Karpas-422 (cell line): Measurements from ENCODE around the gene APLP2. TPM values are rescaled to one million over a fixed set of nuclear protein-coding genes. Genes with fewer than 3 reads are reported as not detected.

Experiments
- DNase-seq: peaks from one replicate; pipeline ENCODE4 v3.0.0-alpha.2; 2015
- H2AFZ ChIP-seq: fragments of 200-600 bp; sonication (generic); 2 replicates; pipeline ENCODE4 v1.6.1; 2014; ENCODE audit warnings: antibody characterized with exemption, low read length, mixed read lengths
- H3K27ac ChIP-seq: fragments of 200-600 bp; sonication (generic); 2 replicates; pipeline ENCODE4 v1.5.1; 2014; ENCODE audit warnings: mild to moderate bottlenecking, low read length, moderate library complexity
- H3K27me3 ChIP-seq: fragments of 200-600 bp; sonication (generic); 2 replicates; pipeline ENCODE4 v1.6.1; 2014; ENCODE audit warnings: low read length, mixed read lengths
- H3K36me3 ChIP-seq: fragments of 200-600 bp; sonication (generic); 2 replicates; pipeline ENCODE4 v1.6.1; 2014; ENCODE audit warnings: low read length, mixed read lengths; ENCODE audit not compliant: insufficient read depth
- H3K4me1 ChIP-seq: fragments of 200-600 bp; sonication (generic); 2 replicates; pipeline ENCODE4 v1.6.1; 2014; ENCODE audit warnings: mild to moderate bottlenecking, low read length, mixed read lengths
- H3K4me2 ChIP-seq: fragments of 200-600 bp; sonication (generic); 2 replicates; pipeline ENCODE4 v1.6.1; 2014; ENCODE audit warnings: low read length, low read depth, mild to moderate bottlenecking; ENCODE audit not compliant: poor library complexity, severe bottlenecking
- H3K4me3 ChIP-seq: fragments of 200-600 bp; sonication (generic); 2 replicates; pipeline ENCODE4 v1.5.1; 2014; ENCODE audit warnings: mild to moderate bottlenecking, antibody characterized with exemption, low read length, mixed read lengths
- H3K79me2 ChIP-seq: fragments of 200-600 bp; sonication (generic); 2 replicates; pipeline ENCODE4 v1.6.1; 2014; ENCODE audit warnings: mild to moderate bottlenecking, low read length, mixed read lengths
- H3K9ac ChIP-seq: fragments of 200-600 bp; sonication (generic); 2 replicates; pipeline ENCODE4 v1.6.0; 2014; ENCODE audit warnings: low read length
- H3K9me2 ChIP-seq: fragments of 200-600 bp; sonication (generic), shearing (Covaris generic); replicated peaks from 2 replicates; pipeline ENCODE4 v1.6.0; 2014; ENCODE audit warnings: mild to moderate bottlenecking, low read length, moderate library complexity; ENCODE audit not compliant: insufficient read depth
- H3K9me3 ChIP-seq: fragments of 300-700, 200-600 bp; sonication (generic); 2 replicates; pipeline ENCODE4 v1.6.1; 2014; ENCODE audit warnings: low read length, mixed read lengths
- H4K20me1 ChIP-seq: fragments of 200-600 bp; sonication (generic); 2 replicates; pipeline ENCODE4 v1.6.1; 2014; ENCODE audit warnings: mild to moderate bottlenecking, antibody characterized with exemption, low read length, low read depth; ENCODE audit not compliant: insufficient read depth
- total RNA-seq: library from RNA; depleted of rRNA; stranded (reverse); fragments of >200 nt; shearing (Covaris generic); gene quantifications from 2 replicates; pipeline ENCODE4 v1.2.3, GENCODE V29; 2014; ENCODE audit warnings: low replicate concordance

Gene APLP2
- total RNA-seq, 1 experiment from 2014 or later: 50.8 TPM

- Histone ChIP-seq H4K20me1 (no peaks in the 10 kb centered on the region), H2AFZ (no peak overlapping the region), H3K36me3 (no peaks in the 10 kb centered on the region), H3K9me3 (no peaks in the 10 kb centered on the region), H3K4me3 (no peak overlapping the region), H3K27ac (no peak overlapping the region), H3K4me1 (peaks cover 12% of the 10 kb centered on the region), H3K9ac (no peak overlapping the region), H3K27me3 (no peaks in the 10 kb centered on the region), H3K4me2 (no peak overlapping the region), H3K9me2 (no peaks in the 10 kb centered on the region), H3K79me2 (no peaks in the 10 kb centered on the region)
- DNase-seq: no peak
Measured at GRCh38 chr11:130063451-130063850, 6.2 kb upstream of the APLP2 start.

GRCh38 chr11:130064596-130064995 lies 5.1 kb upstream of the APLP2 start:
- Histone ChIP-seq H3K4me2 (no peak overlapping the region), H4K20me1 (no peaks in the 10 kb centered on the region), H3K27ac (no peak overlapping the region), H3K36me3 (no peaks in the 10 kb centered on the region), H3K27me3 (no peaks in the 10 kb centered on the region), H3K4me3 (no peak overlapping the region), H3K79me2 (no peaks in the 10 kb centered on the region), H3K9me3 (no peaks in the 10 kb centered on the region), H3K9me2 (no peaks in the 10 kb centered on the region), H3K4me1 (peaks cover 19% of the 10 kb centered on the region), H3K9ac (no peak overlapping the region), H2AFZ (0 out of 2 replicates have a peak overlapping the region, but pooled peaks have one; percentile 36)
- DNase-seq: no peak

- Histone ChIP-seq H3K36me3 (no peaks in the 10 kb centered on the region), H3K4me2 (no peak overlapping the region), H4K20me1 (no peaks in the 10 kb centered on the region), H3K9ac (no peak overlapping the region), H3K4me3 (no peak overlapping the region), H3K4me1 (peaks cover 21% of the 10 kb centered on the region), H2AFZ (no peak overlapping the region), H3K9me2 (no peaks in the 10 kb centered on the region), H3K9me3 (no peaks in the 10 kb centered on the region), H3K27ac (no peak overlapping the region), H3K27me3 (no peaks in the 10 kb centered on the region), H3K79me2 (peaks cover 10% of the 10 kb centered on the region)
- no peak for DNase-seq
Measured at GRCh38 chr11:130066338-130066737, 3.4 kb upstream of the APLP2 start.

- Histone ChIP-seq H3K4me2 (peak overlapping the region; percentile 85), H4K20me1 (no peaks in the 10 kb centered on the region), H3K36me3 (no peaks in the 10 kb centered on the region), H3K27me3 (no peaks in the 10 kb centered on the region), H3K4me3 (peak overlapping the region; percentile 71), H3K9me3 (no peaks in the 10 kb centered on the region), H3K27ac (no peak overlapping the region), H3K4me1 (peaks cover 34% of the 10 kb centered on the region), H2AFZ (peak overlapping the region; percentile 84; the same call in 1 of the 2 replicates), H3K9ac (peak overlapping the region; percentile 75), H3K9me2 (no peaks in the 10 kb centered on the region), H3K79me2 (peaks cover 32% of the 10 kb centered on the region)
- no peak for DNase-seq
Measured at GRCh38 chr11:130068546-130068985, 1.1 kb upstream of the APLP2 start.

DNA sequence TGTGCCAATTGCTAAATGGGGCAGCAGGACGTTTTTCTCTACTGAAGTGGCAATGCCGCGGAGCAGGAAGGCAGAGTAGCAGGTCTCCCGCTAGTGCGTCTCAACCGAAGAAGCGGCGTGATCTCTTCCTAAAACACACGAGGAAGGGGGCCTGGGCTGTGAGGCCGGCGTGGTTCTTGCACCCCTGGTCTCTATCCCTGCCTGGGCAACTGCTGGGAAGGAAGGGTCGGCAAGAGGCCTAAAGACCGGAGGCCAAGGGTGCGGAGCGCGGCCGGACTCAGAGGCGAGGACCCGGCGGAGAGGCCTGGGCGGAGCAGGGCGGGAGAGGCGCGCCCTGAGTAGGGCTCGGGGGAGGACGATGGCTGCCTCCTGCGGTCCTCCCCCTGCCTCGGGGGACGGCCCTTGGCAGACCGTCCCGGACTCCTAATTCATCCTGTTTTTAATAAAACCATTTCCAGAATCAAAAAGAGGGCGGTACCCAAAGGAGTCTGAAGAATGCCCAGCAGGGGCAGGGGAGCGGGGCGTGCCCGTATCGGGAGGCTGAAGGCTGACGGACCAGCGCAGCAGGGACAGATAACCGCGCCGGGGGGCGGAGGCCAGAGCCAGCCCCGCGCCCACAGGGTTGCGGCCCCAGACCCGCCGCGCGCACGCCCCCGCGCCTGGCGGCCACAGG lies 572 bp upstream of the APLP2 start:
- H3K27me3 ChIP-seq: no peaks in the 10 kb centered on the region
- peaks cover 38% of the 10 kb centered on the region for H3K79me2 ChIP-seq
- peak overlapping the region; percentile 75 for H3K9ac ChIP-seq
- H3K36me3 ChIP-seq: no peaks in the 10 kb centered on the region
- peak overlapping the region; percentile 84; the same call in 1 of the 2 replicates for H2AFZ ChIP-seq
- H3K4me2 ChIP-seq: peak overlapping the region; percentile 85
- H4K20me1 ChIP-seq: no peaks in the 10 kb centered on the region
- H3K4me3 ChIP-seq: peak overlapping the region; percentile 71
- DNase-seq: peak; percentile 64
- peaks cover 34% of the 10 kb centered on the region for H3K4me1 ChIP-seq
- no peak overlapping the region for H3K27ac ChIP-seq
- no peaks in the 10 kb centered on the region for H3K9me3 ChIP-seq
- no peaks in the 10 kb centered on the region for H3K9me2 ChIP-seq

DNA sequence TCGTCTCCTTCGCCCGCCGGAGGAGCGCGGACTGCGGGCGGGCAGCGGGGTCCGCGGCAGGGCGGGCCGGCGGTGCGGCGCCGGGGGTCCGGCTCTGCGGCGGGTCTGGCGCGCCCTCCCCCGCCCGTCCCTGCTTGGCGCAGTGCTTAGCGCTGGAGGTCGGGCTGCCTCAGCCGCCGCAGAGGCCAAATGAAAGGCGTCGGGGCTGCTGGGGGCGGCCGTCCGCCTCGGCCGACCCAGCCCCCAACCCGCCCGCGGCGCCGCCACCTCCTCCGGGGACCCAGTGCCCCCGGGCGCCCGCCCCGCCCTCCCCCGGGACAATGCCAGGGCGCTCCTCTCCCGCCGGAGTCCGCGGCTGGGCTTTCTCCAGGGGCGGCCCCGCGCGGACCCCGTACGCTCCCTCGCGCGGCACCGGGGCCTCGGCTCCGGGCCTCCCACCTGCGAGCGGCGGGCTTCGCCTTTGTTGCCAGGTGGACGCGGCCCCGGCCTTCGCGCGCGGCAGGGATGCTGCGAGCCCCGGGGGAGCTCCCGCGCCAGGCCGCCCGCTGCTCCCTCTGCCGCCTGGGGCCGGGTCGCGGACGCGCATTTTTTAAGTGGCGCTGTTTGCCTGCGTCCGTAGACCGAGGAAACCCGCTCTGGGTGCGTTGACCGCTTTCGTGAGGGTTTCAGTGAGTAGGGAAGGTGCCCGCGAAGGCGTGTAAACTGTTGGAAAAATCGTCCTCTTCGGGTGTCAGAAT lies 583 bp downstream of the APLP2 start:
- Histone ChIP-seq H3K9me2 (no peaks in the 10 kb centered on the region), H3K27me3 (no peaks in the 10 kb centered on the region), H3K9ac (peak overlapping the region; percentile 83), H3K27ac (peak overlapping the region; percentile 30; the same call in 1 of the 2 replicates), H3K4me1 (peaks cover 34% of the 10 kb centered on the region), H3K79me2 (peaks cover 49% of the 10 kb centered on the region), H3K9me3 (no peaks in the 10 kb centered on the region), H3K4me3 (peak overlapping the region; percentile 69), H4K20me1 (no peaks in the 10 kb centered on the region), H3K36me3 (no peaks in the 10 kb centered on the region), H2AFZ (no peak overlapping the region), H3K4me2 (peak overlapping the region; percentile 87)
- peak; percentile 67 for DNase-seq

- DNase-seq: peak; percentile 58
- Histone ChIP-seq H3K36me3 (no peaks in the 10 kb centered on the region), H3K79me2 (peaks cover 55% of the 10 kb centered on the region), H3K9ac (peak overlapping the region; percentile 83), H3K4me3 (peak overlapping the region; percentile 69), H3K4me2 (peak overlapping the region; percentile 87), H3K27ac (peak overlapping the region; percentile 37; the same call in 1 of the 2 replicates), H3K27me3 (no peaks in the 10 kb centered on the region), H3K9me3 (no peaks in the 10 kb centered on the region), H3K9me2 (no peaks in the 10 kb centered on the region), H3K4me1 (peaks cover 34% of the 10 kb centered on the region), H4K20me1 (no peaks in the 10 kb centered on the region), H2AFZ (no peak overlapping the region)
Measured at GRCh38 chr11:130070846-130071200, 1.1 kb downstream of the APLP2 start.

DNA sequence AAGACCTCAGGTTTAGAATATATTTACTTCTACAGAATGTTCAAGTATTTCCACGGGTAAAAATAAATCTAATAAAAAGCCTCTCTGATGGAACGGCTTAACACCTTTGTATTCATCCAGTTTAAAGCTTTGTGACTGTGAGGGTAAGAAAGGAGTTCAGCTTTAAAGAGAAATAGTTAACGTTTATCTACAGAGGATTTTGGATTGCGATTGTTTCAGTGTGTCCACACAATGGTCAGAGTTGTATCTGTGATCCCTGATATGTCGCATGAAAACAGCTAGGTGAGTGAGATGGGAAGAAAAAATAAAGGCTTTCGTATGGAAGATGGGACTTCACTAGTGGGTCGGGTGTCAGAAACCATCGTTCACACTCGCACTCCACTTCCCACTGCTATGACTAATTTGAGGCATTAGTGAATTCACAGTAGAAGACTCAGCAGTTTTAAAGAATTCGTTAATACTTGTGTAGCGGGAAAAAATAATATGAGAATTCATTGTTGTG lies 1.6 kb downstream of the APLP2 start:
- H2AFZ ChIP-seq: no peak overlapping the region
- no peak for DNase-seq
- no peaks in the 10 kb centered on the region for H3K9me3 ChIP-seq
- peak overlapping the region; percentile 69 for H3K4me3 ChIP-seq
- peaks cover 59% of the 10 kb centered on the region for H3K79me2 ChIP-seq
- H3K9ac ChIP-seq: peak overlapping the region; percentile 83
- no peaks in the 10 kb centered on the region for H4K20me1 ChIP-seq
- H3K9me2 ChIP-seq: no peaks in the 10 kb centered on the region
- H3K27ac ChIP-seq: peak overlapping the region; percentile 37; the same call in 1 of the 2 replicates
- no peaks in the 10 kb centered on the region for H3K36me3 ChIP-seq
- no peaks in the 10 kb centered on the region for H3K27me3 ChIP-seq
- H3K4me2 ChIP-seq: peak overlapping the region; percentile 87
- peaks cover 33% of the 10 kb centered on the region for H3K4me1 ChIP-seq
